HG03378 (cell line): Measurements from ENCODE around the gene TPK1.
"Not testable (repeated sequence)": the region's sequence is repeated elsewhere in the genome, so short reads cannot be mapped to it uniquely, and the experiment has no call there.

Experiments
- ATAC-seq: cut with Tn5 transposase; IDR thresholded peaks from one replicate; pipeline ENCODE4 v1.9.1; 2021; ENCODE audit warnings: mild to moderate bottlenecking, moderate library complexity; ENCODE audit not compliant: unreplicated experiment

Gene TPK1

GRCh38 chr7:144653449-144653848, 182.4 kb downstream of the TPK1 start:
- ATAC-seq: peak; percentile 60

DNA sequence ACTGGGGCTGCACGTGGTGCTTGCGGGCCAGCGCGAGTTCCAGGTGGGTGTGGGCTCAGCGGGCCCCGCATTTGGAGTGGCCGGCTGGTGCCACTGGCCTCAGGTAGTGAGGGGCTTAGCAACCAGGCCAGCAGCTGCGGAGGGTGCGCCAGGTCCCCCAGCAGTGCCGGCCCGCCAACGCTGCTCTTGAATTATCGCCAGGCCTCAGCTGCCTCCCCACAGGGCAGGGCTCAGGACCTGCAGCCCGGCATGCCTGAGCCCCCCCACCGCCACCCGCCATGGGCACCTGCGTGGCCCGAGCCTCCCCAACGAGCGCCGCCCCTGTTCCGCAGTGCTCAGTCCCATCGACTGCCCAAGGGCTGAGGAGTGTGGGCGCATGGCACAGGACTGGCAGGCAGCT, 185.4 kb downstream of the TPK1 start:
- no peak for ATAC-seq

GRCh38 chr7:144649120-144649519, 186.7 kb downstream of the TPK1 start:
- ATAC-seq: peak; percentile 43

DNA sequence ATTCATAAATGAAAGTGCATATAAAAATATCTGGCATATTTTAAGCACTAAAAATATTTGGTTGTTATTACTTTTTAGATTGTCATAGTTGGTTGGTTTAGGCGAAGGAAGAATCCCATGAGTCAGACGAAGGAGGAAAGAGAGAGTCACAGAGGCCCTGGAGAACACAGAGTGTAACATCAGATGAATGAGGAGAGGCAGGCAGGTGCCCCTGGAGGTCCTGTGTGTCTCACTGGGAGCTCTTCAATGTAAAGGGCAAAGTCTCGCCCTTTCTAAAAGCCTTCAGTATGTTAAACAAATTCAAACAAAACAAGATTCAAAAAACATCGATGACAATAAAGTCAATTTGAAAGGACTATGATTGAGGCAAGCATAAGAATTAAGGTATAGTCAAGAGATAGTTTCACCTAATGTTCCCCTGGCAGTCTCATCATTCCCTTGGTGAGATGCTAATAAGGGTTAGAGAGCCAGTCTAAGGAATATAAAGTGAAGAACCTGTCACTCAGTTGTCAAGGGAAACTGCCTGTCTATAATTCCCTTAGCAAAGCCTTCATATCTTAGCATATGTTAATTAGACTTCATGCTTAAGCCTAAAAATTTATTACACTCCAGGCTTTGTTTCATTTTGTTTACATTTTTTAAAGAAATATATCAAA, 194.3 kb downstream of the TPK1 start:
- ATAC-seq: no peak

DNA sequence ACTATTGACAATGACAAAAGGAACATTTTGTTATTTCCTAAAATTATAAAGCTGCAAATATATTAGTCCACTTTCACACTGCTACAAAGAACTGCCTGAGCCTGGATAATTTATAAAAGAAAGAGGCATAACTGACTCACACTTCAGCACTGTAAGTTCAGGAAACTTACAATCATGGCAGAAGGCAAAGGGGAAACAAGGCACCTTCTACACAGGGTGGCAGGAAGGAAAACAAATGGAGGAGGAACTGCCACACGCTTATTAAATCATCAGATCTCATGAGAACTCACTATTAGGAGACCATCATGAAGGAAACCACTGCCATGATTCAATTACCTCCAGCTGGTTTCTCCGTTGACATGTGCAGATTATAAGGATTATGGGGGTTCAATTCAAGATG, 203.1 kb downstream of the TPK1 start:
- no peak for ATAC-seq

GRCh38 chr7:144629598-144629997, 206.3 kb downstream of the TPK1 start:
- no peak for ATAC-seq

GRCh38 chr7:144629011-144629410, 206.8 kb downstream of the TPK1 start:
- ATAC-seq: no peak

DNA sequence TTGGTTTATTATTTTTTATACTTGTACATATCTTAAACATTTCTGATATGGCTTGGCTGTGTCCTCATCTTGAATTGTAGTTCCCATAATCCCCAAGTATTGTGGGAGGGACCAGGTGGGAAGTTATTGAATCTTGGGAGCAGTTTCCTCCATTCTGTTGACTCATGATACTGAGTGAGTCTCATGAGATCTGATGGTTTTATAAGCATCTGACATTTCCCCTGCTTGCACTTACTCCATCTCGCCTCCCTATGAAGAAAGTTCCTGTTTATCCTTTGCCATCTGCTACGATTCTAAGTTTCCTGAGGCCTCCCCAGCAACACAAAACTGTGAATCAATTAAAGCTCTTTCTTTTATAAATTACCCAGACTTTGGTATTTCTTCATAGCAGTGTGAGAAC, 207.7 kb downstream of the TPK1 start:
- ATAC-seq: no peak

DNA sequence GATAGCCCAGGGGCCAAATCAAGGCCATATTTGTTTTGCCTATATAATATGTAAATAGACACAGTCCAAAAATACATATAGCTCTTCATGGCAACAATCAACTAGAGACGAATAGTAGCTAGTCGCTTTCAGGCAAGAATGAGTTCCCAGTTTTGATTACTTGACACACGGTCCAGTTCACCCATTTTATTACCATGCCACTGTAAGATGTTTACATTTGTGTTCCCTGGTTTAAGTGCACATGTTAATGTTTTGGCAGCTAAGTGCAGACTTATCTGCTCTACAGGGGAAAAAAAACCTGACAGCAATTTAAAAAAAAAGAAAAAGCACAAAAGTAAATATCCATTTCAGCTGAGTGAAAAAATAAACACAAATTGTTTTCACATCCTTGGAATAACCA, 213.1 kb downstream of the TPK1 start:
- ATAC-seq: no peak

GRCh38 chr7:144606261-144606660, 229.6 kb downstream of the TPK1 start:
- no peak for ATAC-seq

GRCh38 chr7:144596953-144597352, 238.9 kb downstream of the TPK1 start:
- no peak for ATAC-seq

DNA sequence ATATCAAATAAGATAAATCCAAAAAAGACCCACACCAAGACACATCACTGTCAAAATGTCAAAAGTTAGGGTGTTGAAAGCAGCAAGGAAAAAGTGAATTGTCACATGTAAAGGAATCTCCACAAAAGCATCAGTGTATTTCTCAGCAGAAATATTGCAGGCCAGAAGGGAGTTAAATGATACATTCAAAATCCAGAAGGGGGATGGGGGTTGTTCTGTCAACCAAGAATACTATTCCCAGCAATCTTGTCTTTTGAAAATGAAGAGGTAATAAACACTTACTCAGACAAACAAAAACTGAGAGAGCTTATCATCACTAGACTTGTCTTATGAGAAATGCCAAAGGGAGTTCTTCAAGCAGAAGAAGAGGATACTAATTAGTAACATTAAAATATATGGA, 241.3 kb downstream of the TPK1 start:
- no peak for ATAC-seq

- no peak for ATAC-seq
These were observed 247.2 kb downstream of the TPK1 start for GRCh38 chr7:144588559-144589051.

DNA sequence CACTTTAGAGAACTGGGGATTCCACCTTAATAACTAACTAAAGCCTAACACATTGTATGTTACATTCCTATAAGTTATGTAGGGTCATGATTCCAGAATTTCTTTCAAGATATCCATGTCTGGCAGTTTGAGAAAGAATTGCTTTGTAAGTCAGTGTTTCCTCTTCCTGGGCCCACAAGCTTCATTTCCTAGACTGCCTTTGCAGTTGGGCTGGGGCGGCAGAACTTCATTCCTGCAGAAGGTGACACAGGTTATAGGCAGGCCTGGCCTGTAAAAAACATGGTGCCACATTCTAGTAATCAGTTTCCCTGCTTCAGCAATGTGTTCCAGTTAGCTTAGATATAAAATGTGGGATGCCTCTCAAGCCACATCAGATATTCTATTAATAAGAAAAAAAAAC, 248.2 kb downstream of the TPK1 start:
- no peak for ATAC-seq

GRCh38 chr7:144584726-144585125, 251.1 kb downstream of the TPK1 start:
- no peak for ATAC-seq

DNA sequence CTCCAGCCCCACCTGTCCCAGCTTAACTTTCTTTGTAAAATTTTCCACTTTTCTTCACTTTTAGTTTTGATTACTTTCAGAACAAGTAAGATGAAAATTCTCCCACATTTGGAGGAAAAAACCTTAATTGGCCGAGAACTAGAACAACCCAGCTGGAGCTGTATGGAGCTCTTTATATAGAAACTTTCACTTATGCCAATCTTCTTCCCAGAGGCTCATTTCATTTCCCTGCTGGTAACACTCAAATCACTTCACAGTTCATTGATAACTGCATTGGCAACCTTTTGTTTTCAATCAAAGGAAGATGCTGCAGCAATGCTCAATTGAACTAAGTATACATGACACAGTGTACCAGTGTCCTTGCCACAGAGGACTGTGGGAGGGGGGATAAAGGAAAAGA, 256.2 kb downstream of the TPK1 start:
- ATAC-seq: no peak

GRCh38 chr7:144575456-144575855, 260.4 kb downstream of the TPK1 start:
- no peak for ATAC-seq

DNA sequence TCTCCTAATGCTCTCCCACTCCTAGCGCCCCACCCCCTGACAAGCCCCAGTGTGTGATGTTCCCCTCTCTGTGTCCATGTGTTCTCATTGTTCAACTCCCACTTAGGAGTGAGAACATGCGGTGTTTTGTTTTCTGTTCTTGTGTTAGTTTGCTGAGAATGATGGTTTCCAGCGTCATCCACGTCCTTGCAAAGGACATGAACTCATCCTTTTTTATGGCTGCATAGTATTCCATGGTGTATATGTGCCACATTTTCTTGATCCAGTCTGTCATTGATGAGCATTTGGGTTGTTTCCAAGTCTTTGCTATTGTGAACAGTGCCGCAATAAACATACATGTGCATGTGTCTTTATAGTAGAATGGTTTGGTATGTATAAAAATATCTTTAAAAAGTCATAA, 261.1 kb downstream of the TPK1 start:
- not testable (repeated sequence) for ATAC-seq

DNA sequence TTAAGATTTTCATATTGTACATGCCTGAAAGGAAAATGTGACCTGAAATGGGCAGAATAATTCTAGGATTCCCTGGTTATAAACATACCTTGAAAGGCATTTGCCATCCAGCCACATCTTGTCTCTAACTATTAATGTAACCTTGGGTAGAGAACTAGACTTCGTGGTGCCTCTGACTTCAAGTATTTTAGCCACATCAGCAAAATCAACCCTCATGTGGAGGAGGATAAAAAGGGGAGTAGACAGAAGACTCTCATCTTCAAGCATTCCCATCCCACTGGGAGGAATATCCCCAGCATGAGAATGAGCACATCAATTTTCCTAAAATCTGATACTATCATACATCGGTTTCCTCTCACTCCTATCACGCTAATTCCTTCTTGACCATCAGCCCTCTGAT, 267.6 kb downstream of the TPK1 start:
- ATAC-seq: no peak

DNA sequence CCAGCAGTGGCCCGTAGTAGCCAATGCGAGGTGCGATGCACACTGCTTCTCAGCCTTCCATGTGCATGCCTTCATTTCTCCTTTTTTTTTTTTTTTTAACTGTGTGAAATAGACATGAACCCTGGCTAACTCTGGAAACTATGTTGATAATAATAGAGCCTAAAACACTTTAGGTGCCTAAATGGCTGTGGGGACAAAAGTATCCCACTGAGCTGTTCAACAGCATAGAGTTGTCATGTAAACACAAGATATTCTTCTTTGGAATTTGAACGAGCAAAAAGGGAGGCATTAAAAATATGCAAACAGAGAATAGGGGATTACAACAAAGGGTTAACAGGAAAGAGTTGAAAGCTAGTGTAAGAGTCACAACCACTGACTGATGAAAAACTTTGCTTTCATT, 270.3 kb downstream of the TPK1 start:
- ATAC-seq: no peak

- ATAC-seq: no peak
These were observed 286.0 kb downstream of the TPK1 start for GRCh38 chr7:144549861-144550260.

GRCh38 chr7:144548556-144548955, 287.3 kb downstream of the TPK1 start:
- no peak for ATAC-seq

GRCh38 chr7:144547888-144548287, 288.0 kb downstream of the TPK1 start:
- no peak for ATAC-seq
